GM21825 (cell line): ENCODE results near the gene TMPRSS2.

Experiments used
- ATAC-seq: cut with Tn5 transposase; IDR thresholded peaks from one replicate; pipeline ENCODE4 v1.9.1; 2021; ENCODE audit warnings: mild to moderate bottlenecking, moderate library complexity; ENCODE audit not compliant: unreplicated experiment

Gene TMPRSS2

GRCh38 chr21:41451753-41452676, 55.9 kb downstream of the TMPRSS2 start:
- no peak for ATAC-seq

GRCh38 chr21:41449613-41450012, 58.3 kb downstream of the TMPRSS2 start:
- ATAC-seq, result no peak

GRCh38 chr21:41447356-41447755, 60.6 kb downstream of the TMPRSS2 start:
- no peak for ATAC-seq

- no peak for ATAC-seq
Observed at GRCh38 chr21:41446586-41446985, 61.4 kb downstream of the TMPRSS2 start.

- no peak for ATAC-seq
Observed at GRCh38 chr21:41445465-41445862, 62.5 kb downstream of the TMPRSS2 start.

- ATAC-seq, result no peak
Observed at GRCh38 chr21:41444703-41445464, 63.1 kb downstream of the TMPRSS2 start.

- ATAC-seq, result no peak
Observed at GRCh38 chr21:41443562-41443961, 64.4 kb downstream of the TMPRSS2 start.

GRCh38 chr21:41442481-41443186, 65.3 kb downstream of the TMPRSS2 start:
- no peak for ATAC-seq

GRCh38 chr21:41441546-41441945, 66.4 kb downstream of the TMPRSS2 start:
- no peak for ATAC-seq

GRCh38 chr21:41439248-41439647, 68.7 kb downstream of the TMPRSS2 start:
- ATAC-seq, result no peak

GRCh38 chr21:41438425-41439113, 69.4 kb downstream of the TMPRSS2 start:
- no peak for ATAC-seq

GRCh38 chr21:41437729-41438128, 70.2 kb downstream of the TMPRSS2 start:
- no peak for ATAC-seq

- no peak for ATAC-seq
Observed at GRCh38 chr21:41435706-41436105, 72.3 kb downstream of the TMPRSS2 start.

GRCh38 chr21:41433566-41433965, 74.4 kb downstream of the TMPRSS2 start:
- ATAC-seq, result no peak

GRCh38 chr21:41432562-41433460, 75.1 kb downstream of the TMPRSS2 start:
- ATAC-seq, result no peak

- peak; percentile 81 for ATAC-seq
Observed at GRCh38 chr21:41431788-41432548, 76.0 kb downstream of the TMPRSS2 start.

- no peak for ATAC-seq
Observed at GRCh38 chr21:41429925-41430491, 78.0 kb downstream of the TMPRSS2 start.

GRCh38 chr21:41429305-41429704, 78.7 kb downstream of the TMPRSS2 start:
- ATAC-seq, result no peak

GRCh38 chr21:41428847-41429246, 79.1 kb downstream of the TMPRSS2 start:
- no peak for ATAC-seq
